SH-SY5Y (cell line): ENCODE data around the gene PLET1.

ENCODE experiments used
- GATA2 ChIP-seq: IDR thresholded peaks from 2 replicates; pipeline ENCODE4 v1.6.1; 2011; ENCODE audit warnings: mild to moderate bottlenecking, low read depth, low read length
- GATA3 ChIP-seq: IDR thresholded peaks from 2 replicates; pipeline ENCODE4 v1.6.1; 2011; ENCODE audit warnings: low read depth, mild to moderate bottlenecking, low read length, moderate library complexity

- TF ChIP-seq GATA2 (no peak), GATA3 (no peak)
Observed at GRCh38 chr11:112226062-112226830, 34.4 kb downstream of the PLET1 start, which contains the start of gene PTS.
